Non-pigmented ciliary epithelial cell (primary cell): ENCODE results near the gene CACNA2D3.

Source experiments
- DNase-seq: peaks from one replicate; pipeline ENCODE4 v3.0.0-alpha.2; 2010; ENCODE audit warnings: low read depth

CACNA2D3 gene

DNA sequence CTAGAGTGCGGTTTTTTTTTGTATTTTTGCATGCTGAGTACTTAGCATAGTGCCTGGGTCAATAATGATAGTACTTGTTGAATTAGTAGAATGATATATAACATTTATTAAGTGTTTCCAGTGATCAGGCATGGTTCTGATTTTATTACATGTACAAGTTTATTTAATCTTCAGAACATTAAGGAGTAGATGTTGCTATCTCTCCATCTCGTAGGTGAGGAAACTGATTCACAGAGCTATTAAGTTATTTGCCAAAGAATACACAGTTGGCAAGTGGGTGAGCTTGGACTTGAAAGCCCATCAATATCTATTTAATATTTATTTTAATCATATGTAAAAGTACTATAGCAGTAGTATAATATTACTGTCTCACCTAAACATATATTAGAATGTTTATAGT is 219.5 kb downstream of the CACNA2D3 start:
- no peak for DNase-seq

DNA sequence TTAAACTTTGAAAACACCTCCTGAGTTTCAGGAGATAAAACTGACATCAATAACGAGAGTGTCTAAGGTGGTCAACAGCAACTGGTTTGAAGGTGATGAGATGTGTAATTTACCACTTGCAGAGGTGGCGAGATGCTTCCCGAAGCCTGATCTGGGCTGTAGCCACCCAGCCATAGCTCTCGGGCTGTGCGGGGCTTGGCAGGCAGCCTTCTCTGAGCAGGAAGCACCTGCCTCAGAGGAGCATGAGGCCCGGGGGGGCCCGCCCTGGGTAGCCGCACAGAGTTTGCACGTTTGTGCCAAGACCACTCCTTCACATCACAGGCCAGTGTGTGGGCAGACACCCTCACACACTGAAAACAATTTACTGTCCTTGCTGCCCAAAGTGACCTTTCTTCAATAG is 220.3 kb downstream of the CACNA2D3 start:
- no peak for DNase-seq

- no peak for DNase-seq
Observed at GRCh38 chr3:54343495-54343894, 221.1 kb downstream of the CACNA2D3 start.

- DNase-seq: no peak
Observed at GRCh38 chr3:54344601-54345231, 222.4 kb downstream of the CACNA2D3 start.

- DNase-seq: no peak
Observed at GRCh38 chr3:54345847-54346375, 223.6 kb downstream of the CACNA2D3 start.

DNA sequence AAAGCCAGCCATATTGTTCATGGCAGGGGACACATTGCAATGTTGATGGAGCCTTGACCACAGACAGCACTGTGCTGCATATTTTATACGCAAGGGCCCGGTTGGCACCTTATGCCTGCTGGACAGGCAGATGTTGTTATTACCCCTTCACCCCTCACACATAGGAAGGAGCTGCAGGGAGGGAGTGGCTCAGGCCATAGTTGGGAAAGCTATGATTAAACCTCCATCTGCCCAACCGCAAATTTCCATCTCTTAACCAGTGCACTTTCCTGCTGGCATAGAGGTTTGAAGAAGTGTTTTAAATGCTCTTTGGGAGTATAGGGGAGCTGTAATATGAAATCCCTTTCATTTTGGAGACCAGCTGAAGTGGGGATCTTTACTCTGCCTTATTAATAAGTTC is 224.7 kb downstream of the CACNA2D3 start:
- no peak for DNase-seq

DNA sequence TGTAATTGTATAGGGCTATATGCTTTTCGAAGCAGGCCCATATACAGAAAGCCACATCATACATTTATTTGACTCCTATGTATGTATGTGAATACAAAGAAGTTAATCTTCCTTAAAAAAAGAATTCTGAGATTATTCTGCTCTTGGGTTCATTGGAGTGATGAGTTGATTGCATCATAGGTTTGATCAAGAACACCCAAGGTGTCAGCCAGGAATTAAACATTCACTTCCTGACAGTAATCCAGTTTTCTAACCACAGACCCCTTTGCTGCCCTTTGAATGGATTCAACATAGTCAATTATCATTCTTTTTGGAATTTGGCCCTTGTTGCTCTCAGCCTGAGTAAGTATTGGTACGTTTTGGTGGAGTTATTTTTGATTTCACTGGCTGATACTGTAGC is 225.6 kb downstream of the CACNA2D3 start:
- no peak for DNase-seq

- no peak for DNase-seq
Observed at GRCh38 chr3:54349231-54349652, 226.9 kb downstream of the CACNA2D3 start.

GRCh38 chr3:54349691-54350090 is 227.3 kb downstream of the CACNA2D3 start:
- DNase-seq: no peak

- no peak for DNase-seq
Observed at GRCh38 chr3:54353546-54353945, 231.2 kb downstream of the CACNA2D3 start.

GRCh38 chr3:54353946-54354345 is 231.6 kb downstream of the CACNA2D3 start:
- no peak for DNase-seq

DNA sequence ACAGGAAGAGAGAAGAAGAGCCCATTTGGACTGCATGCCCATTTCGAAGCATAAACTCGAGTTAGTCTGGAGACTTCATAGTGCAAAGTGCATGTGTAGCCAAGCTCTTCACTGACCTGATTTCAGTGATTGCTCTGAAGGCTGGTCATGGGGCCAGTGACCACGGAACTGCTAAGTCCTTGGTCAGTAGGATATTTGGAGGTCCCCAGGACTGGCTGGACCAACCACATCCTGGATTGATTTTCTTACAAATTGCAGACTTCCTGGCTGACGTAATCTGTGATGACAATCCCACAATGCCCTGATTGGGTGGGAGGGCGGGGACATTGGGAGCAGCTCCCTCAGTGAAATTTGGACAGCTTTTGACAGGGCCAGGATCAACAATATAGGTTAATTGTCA is 233.4 kb downstream of the CACNA2D3 start:
- no peak for DNase-seq

DNA sequence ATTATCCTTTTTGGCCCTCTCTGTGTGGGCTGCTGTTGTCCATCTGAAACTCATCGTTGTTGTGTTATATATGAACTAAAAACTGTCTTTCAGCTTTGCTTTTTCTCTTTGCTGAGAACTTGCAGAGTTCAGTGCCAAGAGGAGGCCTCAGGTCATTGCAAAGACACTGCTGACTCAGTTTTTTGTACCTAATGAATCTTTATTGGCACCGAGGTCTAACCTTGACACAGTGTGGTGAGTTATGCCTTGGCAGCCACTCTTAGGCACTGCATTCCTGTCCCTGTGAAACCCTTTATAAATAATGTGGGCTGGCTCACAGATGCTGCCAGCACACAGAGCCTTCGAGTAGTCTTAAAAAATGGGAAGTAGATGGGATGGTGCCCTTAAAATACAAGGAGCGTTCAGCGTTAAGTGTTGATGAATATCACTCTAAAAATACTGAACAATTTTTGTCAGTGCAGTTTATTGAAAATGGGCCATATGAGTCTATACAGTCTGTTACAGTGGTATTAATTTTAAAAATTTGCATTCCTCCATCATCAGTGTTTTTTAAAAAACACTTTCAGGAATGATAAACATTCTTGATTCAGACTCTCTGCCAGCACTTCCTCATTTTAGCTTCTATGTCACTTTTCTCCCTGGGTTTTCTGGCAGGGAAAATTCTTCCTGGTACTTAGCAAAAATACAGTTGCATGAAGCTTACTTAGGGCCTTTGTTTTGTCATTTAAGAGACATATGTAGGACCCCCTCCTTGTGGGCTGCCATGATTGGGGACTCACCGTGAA is 234.1 kb downstream of the CACNA2D3 start:
- no peak for DNase-seq

GRCh38 chr3:54357301-54357700 is 234.9 kb downstream of the CACNA2D3 start:
- no peak for DNase-seq

DNA sequence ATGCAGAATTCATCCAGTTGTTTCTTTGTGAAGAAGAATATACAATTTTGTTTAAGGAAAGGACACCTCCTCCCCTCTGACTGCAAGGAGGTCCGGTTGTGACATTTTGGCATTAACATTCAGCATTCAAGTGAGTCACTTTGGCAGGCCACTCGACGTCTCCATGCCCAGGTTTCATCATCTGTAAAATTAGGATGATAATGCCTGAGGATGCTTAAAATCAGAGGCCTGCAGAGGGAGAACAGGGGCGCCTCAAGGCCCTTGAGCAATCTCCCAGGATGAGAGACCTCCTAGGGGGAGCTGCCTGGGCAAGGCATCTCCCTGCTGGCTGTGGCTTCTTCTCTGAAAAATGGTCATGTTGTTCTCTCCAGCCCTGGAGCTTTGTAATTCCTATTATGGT is 236.0 kb downstream of the CACNA2D3 start:
- DNase-seq: no peak

- DNase-seq: no peak
Observed at GRCh38 chr3:54358969-54359694, 236.8 kb downstream of the CACNA2D3 start.

DNA sequence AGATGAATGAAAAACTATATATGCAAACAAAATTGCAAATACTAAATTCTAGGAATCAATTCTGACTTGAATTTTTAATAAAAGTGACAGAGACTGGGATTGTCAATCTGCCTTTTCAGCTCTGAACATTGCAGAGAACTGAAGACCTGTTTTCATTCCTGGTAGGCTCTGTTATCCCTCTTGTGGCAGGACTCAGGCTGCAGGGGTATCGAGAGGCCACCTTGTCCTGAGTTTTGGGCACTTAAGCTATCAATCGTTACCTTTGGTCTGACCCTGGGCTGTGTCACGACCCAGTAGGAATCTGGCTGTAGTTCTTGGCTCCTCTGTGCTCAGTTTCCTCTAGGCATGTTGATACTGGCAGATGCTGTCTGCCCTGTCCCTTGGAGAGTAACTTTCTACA is 238.0 kb downstream of the CACNA2D3 start:
- DNase-seq: no peak

DNA sequence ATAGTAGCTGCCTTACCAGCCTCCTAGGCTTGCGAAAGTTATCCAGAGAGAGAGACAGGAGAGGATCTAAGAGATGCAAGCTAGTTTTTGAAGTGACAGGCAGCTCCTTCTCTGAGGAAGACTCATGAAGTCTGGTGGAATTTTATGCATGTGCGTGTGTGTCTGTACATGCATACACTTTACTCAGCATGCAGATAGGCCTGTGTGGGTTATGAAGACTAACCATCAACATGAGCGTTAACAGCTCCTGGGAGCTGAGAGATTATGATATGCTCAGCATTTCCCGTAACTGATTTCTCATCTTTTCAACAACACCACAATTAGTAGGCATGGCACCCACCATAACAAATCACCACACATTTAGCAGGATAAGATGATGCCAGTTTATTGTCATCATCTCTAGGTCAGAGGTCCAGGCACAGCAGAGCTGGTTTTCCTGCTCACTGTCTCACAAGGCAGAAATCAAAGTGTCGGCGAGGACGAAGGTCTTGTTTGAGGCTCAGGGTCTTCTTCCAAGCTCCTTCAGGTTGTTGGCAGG is 239.5 kb downstream of the CACNA2D3 start:
- DNase-seq: no peak

DNA sequence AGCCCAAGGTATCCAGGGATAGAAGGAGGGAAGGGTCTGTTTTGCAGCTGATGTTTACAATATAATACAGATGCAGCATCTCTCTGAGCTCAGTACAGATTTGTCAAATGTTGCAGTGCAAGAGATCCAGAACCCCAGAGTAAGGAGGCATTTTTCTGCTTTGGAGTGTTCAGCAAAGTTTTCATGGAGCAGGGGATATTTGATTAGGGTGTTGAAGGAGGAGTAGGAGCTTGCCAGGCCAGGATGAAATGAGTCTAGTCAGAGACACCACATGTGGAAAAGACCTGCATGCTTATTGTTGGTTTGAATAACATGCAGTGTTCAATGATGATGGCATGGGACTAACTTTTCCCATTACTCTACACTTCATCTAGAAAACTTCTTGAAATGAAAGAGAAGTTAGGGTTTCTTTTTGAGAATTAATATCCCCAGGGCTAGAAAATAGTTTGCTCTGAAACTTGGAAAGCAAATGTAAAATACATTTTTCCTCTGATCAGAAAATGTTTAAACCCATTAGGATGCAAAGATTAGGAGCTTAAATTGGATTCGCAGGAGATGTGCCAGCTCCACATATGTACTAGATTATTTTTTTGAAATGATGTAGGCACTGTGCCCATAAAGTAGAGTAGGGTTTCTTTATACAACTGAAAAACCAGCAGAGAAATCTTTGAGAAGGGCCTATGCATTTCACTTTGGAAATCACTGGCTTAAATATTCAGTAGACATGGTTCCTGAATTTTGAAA is 243.8 kb downstream of the CACNA2D3 start:
- no peak for DNase-seq

DNA sequence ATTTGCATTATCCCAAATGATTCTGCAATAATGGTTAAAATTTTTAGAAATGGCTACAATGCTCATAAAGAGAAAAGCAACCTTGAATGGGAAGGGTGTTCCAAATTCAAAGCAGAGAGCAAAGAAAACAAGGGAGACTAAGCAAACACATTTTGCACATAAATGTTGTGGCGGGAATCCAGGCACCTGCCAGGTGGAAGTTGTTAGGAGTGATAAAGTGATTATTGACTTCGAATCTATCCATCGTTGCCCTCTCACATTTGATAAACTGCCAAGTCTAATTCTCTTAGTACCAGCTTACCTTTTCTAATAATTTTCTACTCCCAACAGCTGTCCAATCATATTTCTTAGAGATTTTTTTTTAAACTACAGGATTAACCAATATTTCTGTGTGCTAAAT is 244.5 kb downstream of the CACNA2D3 start:
- no peak for DNase-seq

DNA sequence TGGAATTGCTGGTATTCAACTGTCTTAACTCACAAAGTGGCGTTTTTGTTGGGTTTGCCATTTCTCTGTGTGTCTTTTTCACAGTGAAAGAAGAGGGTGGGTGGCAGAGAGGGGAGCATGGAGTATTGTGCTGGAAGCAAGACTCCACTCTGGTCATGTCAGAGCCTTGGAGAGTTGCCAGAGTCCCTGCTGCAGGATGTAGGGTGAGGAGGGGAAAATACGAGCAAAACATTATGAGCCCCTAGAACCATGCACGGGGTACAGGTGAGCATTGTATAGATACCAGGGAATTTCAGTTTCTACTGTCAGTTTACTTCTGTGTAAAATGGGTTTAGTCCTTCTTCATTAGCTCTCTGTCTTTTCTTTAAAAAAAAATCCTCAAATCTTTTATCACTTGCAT is 249.9 kb downstream of the CACNA2D3 start:
- DNase-seq: no peak
